ENCODE data around the gene CAV1. TPM values are rescaled to one million over a fixed set of nuclear protein-coding genes. Genes with fewer than 3 reads are reported as not detected.

The CAV1 gene
- polyA plus RNA-seq, 1 donor (not counting 4 experiments of a cell fraction or from before 2014, with no cell fraction given), result 2,905 TPM

- DNase-seq (ENCODE audit: low read depth, low spot score), result no peak
- dilution Hi-C loops (cut with MboI; ENCODE audit: extremely low pct_ligation_motif_present, low sequenced_read_pairs), result no loop called here
- Histone ChIP-seq H2AFZ (ENCODE audit: control insufficient read depth, low read length) (peak overlapping the region; percentile 43), H3K4me1 (ENCODE audit: control insufficient read depth, extremely low read depth, insufficient read depth, low read length) (peaks cover 31% of the 10 kb centered on the region), H3K9me3 (ENCODE audit: control insufficient read depth, low read depth, low read length) (no peaks in the 10 kb centered on the region), H4K20me1 (ENCODE audit: control insufficient read depth, extremely low read depth, insufficient read depth, low read length) (no peaks in the 10 kb centered on the region), H3K9me1 (ENCODE audit: control insufficient read depth, extremely low read depth, insufficient read depth, low read length) (no peaks in the 10 kb centered on the region), H3K27ac (ENCODE audit: control insufficient read depth, insufficient read depth, low read length) (peak overlapping the region; percentile 75), H3K4me2 (ENCODE audit: control insufficient read depth, extremely low read depth, insufficient read depth, low read depth, low read length) (peak overlapping the region; percentile 65), H3K4me3 (ENCODE audit: control insufficient read depth in 2 of 3, extremely low read depth in 1 of 3, insufficient read depth in 2 of 3, low read depth in 1 of 3, low read length in 3 of 3) (no peak overlapping the region), H3K79me2 (ENCODE audit: control insufficient read depth, insufficient read depth, low read length) (no peaks in the 10 kb centered on the region), H3K36me3 (ENCODE audit: control insufficient read depth in 2 of 2, extremely low read depth in 1 of 2, insufficient read depth in 2 of 2, low read length in 2 of 2) (no peaks in the 10 kb centered on the region), H3K9ac (ENCODE audit: control insufficient read depth, extremely low read depth, insufficient read depth, low read length) (peak overlapping the region; percentile 22), H3K27me3 (ENCODE audit: control insufficient read depth, extremely low read depth, insufficient read depth, low read length) (no peaks in the 10 kb centered on the region)
- no peak for TF ChIP-seq EZH2 (IDR thresholded peaks at IDR 0.05; ENCODE audit: low read length)
- FAIRE-seq, result no peak
Observed at GRCh38 chr7:116571037-116571436, 46.2 kb downstream of the CAV1 start.

- no peak overlapping the region for H3K4me3 ChIP-seq (ENCODE audit: control insufficient read depth in 2 of 3, extremely low read depth in 1 of 3, insufficient read depth in 2 of 3, low read depth in 1 of 3, low read length in 3 of 3)
- no peaks in the 10 kb centered on the region for H3K9me3 ChIP-seq (ENCODE audit: control insufficient read depth, low read depth, low read length)
- peak overlapping the region; percentile 75 for H3K27ac ChIP-seq (ENCODE audit: control insufficient read depth, insufficient read depth, low read length)
- DNase-seq (ENCODE audit: low read depth, low spot score) (no peak), FAIRE-seq (peak; percentile 70)
- peak overlapping the region; percentile 22 for H3K9ac ChIP-seq (ENCODE audit: control insufficient read depth, extremely low read depth, insufficient read depth, low read length)
- peaks cover 35% of the 10 kb centered on the region for H3K4me1 ChIP-seq (ENCODE audit: control insufficient read depth, extremely low read depth, insufficient read depth, low read length)
- H3K27me3 ChIP-seq (ENCODE audit: control insufficient read depth, extremely low read depth, insufficient read depth, low read length), result no peaks in the 10 kb centered on the region
- H3K36me3 ChIP-seq (ENCODE audit: control insufficient read depth in 2 of 2, extremely low read depth in 1 of 2, insufficient read depth in 2 of 2, low read length in 2 of 2), result no peaks in the 10 kb centered on the region
- H3K4me2 ChIP-seq (ENCODE audit: control insufficient read depth, extremely low read depth, insufficient read depth, low read depth, low read length), result peak overlapping the region; percentile 65
- TF ChIP-seq EZH2 (IDR thresholded peaks at IDR 0.05; ENCODE audit: low read length), result no peak
- TF ChIP-seq, protein P1, sequence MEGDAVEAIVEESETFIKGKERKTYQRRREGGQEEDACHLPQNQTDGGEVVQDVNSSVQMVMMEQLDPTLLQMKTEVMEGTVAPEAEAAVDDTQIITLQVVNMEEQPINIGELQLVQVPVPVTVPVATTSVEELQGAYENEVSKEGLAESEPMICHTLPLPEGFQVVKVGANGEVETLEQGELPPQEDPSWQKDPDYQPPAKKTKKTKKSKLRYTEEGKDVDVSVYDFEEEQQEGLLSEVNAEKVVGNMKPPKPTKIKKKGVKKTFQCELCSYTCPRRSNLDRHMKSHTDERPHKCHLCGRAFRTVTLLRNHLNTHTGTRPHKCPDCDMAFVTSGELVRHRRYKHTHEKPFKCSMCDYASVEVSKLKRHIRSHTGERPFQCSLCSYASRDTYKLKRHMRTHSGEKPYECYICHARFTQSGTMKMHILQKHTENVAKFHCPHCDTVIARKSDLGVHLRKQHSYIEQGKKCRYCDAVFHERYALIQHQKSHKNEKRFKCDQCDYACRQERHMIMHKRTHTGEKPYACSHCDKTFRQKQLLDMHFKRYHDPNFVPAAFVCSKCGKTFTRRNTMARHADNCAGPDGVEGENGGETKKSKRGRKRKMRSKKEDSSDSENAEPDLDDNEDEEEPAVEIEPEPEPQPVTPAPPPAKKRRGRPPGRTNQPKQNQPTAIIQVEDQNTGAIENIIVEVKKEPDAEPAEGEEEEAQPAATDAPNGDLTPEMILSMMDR (optimal IDR thresholded peaks at IDR 0.05 in 1 of 3, IDR thresholded peaks at IDR 0.05 in 1 of 3, conservative IDR thresholded peaks at IDR 0.05 in 1 of 3; ENCODE audit: extremely low read depth in 1 of 3, insufficient read depth in 2 of 3, low read length in 3 of 3), result no peak
- dilution Hi-C loops (cut with MboI; ENCODE audit: extremely low pct_ligation_motif_present, low sequenced_read_pairs), result no loop called here
- H4K20me1 ChIP-seq (ENCODE audit: control insufficient read depth, extremely low read depth, insufficient read depth, low read length), result no peaks in the 10 kb centered on the region
- H3K79me2 ChIP-seq (ENCODE audit: control insufficient read depth, insufficient read depth, low read length), result no peaks in the 10 kb centered on the region
- H2AFZ ChIP-seq (ENCODE audit: control insufficient read depth, low read length), result no peak overlapping the region
- no peaks in the 10 kb centered on the region for H3K9me1 ChIP-seq (ENCODE audit: control insufficient read depth, extremely low read depth, insufficient read depth, low read length)
Observed at GRCh38 chr7:116571552-116571951, 46.7 kb downstream of the CAV1 start.

DNA sequence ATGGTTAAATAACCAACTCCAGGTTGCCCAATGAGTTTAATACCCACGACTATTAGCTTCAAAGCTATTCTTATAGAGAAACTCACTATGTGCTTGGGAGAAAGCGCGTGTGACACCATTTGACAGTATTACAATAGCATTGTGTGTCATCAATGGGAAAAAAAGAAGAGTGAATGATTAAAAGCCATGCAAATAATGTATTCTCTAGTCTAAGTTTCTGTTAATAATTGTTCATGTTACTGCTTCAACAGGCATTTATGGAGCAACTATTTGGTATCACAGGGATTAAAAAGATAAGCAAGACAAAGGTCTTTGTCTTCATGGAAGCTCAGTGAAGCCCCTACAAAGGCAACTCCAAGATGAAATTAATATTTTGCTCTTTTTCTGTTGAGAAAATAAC, 47.2 kb downstream of the CAV1 start:
- no peak for FAIRE-seq

More for the DNA sequence above, 47.2 kb downstream of the CAV1 start:
- Histone ChIP-seq H3K27me3 (ENCODE audit: control insufficient read depth, extremely low read depth, insufficient read depth, low read length) (no peaks in the 10 kb centered on the region), H4K20me1 (ENCODE audit: control insufficient read depth, extremely low read depth, insufficient read depth, low read length) (no peaks in the 10 kb centered on the region), H3K36me3 (ENCODE audit: control insufficient read depth in 2 of 2, extremely low read depth in 1 of 2, insufficient read depth in 2 of 2, low read length in 2 of 2) (no peaks in the 10 kb centered on the region), H3K9ac (ENCODE audit: control insufficient read depth, extremely low read depth, insufficient read depth, low read length) (no peak overlapping the region), H3K4me2 (ENCODE audit: control insufficient read depth, extremely low read depth, insufficient read depth, low read depth, low read length) (peak overlapping the region; percentile 65), H3K27ac (ENCODE audit: control insufficient read depth, insufficient read depth, low read length) (peak overlapping the region; percentile 75), H2AFZ (ENCODE audit: control insufficient read depth, low read length) (no peak overlapping the region), H3K79me2 (ENCODE audit: control insufficient read depth, insufficient read depth, low read length) (no peaks in the 10 kb centered on the region), H3K4me1 (ENCODE audit: control insufficient read depth, extremely low read depth, insufficient read depth, low read length) (peaks cover 40% of the 10 kb centered on the region), H3K9me1 (ENCODE audit: control insufficient read depth, extremely low read depth, insufficient read depth, low read length) (no peaks in the 10 kb centered on the region), H3K9me3 (ENCODE audit: control insufficient read depth, low read depth, low read length) (no peaks in the 10 kb centered on the region), H3K4me3 (ENCODE audit: control insufficient read depth in 2 of 3, extremely low read depth in 1 of 3, insufficient read depth in 2 of 3, low read depth in 1 of 3, low read length in 3 of 3) (no peak overlapping the region)
- TF ChIP-seq, protein P1 (optimal IDR thresholded peaks at IDR 0.05 in 1 of 3, IDR thresholded peaks at IDR 0.05 in 1 of 3, conservative IDR thresholded peaks at IDR 0.05 in 1 of 3; ENCODE audit: extremely low read depth in 1 of 3, insufficient read depth in 2 of 3, low read length in 3 of 3), result no peak
- TF ChIP-seq EZH2 (IDR thresholded peaks at IDR 0.05; ENCODE audit: low read length), result no peak
- DNase-seq (ENCODE audit: low read depth, low spot score), result no peak
- dilution Hi-C loops (cut with MboI; ENCODE audit: extremely low pct_ligation_motif_present, low sequenced_read_pairs), result no loop called here
